Measurements from ENCODE around the gene AKR1C2. TPM values are rescaled to one million over a fixed set of nuclear protein-coding genes. Genes with fewer than 3 reads are reported as not detected.
"Not testable (repeated sequence)": the region's sequence is repeated elsewhere in the genome, so short reads cannot be mapped to it uniquely, and the experiment has no call there.

Gene AKR1C2
- total RNA-seq, 1 experiment from 2014 or later: 16.2 TPM

DNA sequence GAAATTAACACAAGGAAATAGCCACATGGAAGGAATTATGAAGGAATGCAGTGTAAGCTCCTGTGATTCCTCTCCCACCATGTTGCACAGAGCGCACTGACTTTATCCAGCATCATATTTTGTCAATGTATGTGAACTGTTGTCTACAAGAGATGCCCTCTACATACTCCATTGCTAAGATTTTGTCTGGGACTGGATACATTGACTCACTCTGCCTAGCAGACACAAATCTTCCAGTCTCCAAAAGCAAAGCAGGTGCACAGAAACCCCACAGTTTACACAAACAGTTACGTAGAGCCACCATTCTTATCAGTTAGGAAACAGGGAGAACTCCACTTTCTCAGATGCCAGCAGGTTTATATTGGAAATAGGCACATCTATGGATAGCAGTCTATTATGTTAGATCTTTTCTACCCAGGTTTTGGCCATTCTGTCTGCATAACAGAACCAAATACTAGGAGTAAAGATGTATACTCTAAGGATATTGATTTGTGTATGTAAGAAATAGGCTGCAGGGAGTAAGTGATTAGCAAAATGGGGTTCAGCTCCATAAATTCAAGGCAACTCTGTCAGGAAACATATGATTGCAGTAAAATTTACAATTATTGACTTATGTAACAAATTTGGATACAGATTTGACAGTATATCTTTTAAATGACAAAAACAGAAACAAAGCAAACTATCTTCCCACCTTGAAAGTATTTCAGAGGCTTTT lies 1.5 kb downstream of the AKR1C2 start:
- intact Hi-C loops (cut with micrococcal nuclease; ENCODE audit: unreplicated experiment): no loop called here
- POLR2A ChIA-PET (ENCODE audit: low non-redundant PET): no interaction called here

DNA sequence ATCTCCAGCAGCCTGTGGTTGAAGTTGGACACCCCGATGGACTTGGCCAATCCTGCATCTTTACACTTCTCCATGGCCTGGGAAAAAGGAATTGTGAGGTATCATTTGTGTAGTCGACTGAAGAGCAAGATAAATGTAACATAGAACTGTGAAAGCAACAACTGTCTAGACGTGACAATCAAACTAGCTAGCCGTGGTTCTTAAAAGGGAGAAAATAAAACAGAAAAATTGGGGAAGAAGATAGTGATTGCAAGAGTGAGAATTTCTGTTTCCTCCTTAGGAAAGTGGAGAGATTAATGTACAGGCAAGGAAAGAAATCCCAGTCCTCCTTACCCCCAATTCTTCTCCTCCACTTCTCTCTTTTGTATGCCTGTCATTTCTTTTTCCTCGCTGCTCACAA lies 5.0 kb downstream of the AKR1C2 start:
- CTCF ChIA-PET: no interaction called here
- H3K4me1 ChIP-seq (ENCODE audit: insufficient read depth, low read length, poor library complexity, severe bottlenecking): no peaks in the 10 kb centered on the region
- H3K4me3 ChIP-seq (ENCODE audit: low read depth, low read length, poor library complexity, severe bottlenecking): no peak overlapping the region
- H3K36me3 ChIP-seq (ENCODE audit: insufficient read depth, low read length, poor library complexity, severe bottlenecking): no peaks in the 10 kb centered on the region
- no peaks in the 10 kb centered on the region for H3K9me3 ChIP-seq (ENCODE audit: low read depth, low read length, poor library complexity, severe bottlenecking)
- no TSS peak for BruUV-seq (replicated peaks)
- POLR2A ChIA-PET (ENCODE audit: low non-redundant PET): no interaction called here
- no peak for DNase-seq (ENCODE audit: low spot score)
- intact Hi-C loops (cut with micrococcal nuclease; ENCODE audit: unreplicated experiment): no loop called here
- no peaks in the 10 kb centered on the region for H3K27me3 ChIP-seq (replicated peaks; ENCODE audit: insufficient read depth, low read depth, low read length, poor library complexity)
- no peak overlapping the region for H3K27ac ChIP-seq (ENCODE audit: low read depth, low read length, poor library complexity, severe bottlenecking)
- TF ChIP-seq EZH2 (IDR thresholded peaks at IDR 0.05; ENCODE audit: borderline replicate concordance, low read depth, low read length, poor library complexity, severe bottlenecking): no peak
- TF ChIP-seq, protein P1, sequence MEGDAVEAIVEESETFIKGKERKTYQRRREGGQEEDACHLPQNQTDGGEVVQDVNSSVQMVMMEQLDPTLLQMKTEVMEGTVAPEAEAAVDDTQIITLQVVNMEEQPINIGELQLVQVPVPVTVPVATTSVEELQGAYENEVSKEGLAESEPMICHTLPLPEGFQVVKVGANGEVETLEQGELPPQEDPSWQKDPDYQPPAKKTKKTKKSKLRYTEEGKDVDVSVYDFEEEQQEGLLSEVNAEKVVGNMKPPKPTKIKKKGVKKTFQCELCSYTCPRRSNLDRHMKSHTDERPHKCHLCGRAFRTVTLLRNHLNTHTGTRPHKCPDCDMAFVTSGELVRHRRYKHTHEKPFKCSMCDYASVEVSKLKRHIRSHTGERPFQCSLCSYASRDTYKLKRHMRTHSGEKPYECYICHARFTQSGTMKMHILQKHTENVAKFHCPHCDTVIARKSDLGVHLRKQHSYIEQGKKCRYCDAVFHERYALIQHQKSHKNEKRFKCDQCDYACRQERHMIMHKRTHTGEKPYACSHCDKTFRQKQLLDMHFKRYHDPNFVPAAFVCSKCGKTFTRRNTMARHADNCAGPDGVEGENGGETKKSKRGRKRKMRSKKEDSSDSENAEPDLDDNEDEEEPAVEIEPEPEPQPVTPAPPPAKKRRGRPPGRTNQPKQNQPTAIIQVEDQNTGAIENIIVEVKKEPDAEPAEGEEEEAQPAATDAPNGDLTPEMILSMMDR (conservative IDR thresholded peaks at IDR 0.05; ENCODE audit: low read depth, low read length): no peak

More for the DNA sequence above, 1.5 kb downstream of the AKR1C2 start:
- Histone ChIP-seq H3K36me3 (ENCODE audit: insufficient read depth, low read length, poor library complexity, severe bottlenecking) (no peaks in the 10 kb centered on the region), H3K27me3 (replicated peaks; ENCODE audit: insufficient read depth, low read depth, low read length, poor library complexity) (no peaks in the 10 kb centered on the region), H3K9me3 (ENCODE audit: low read depth, low read length, poor library complexity, severe bottlenecking) (no peaks in the 10 kb centered on the region), H3K27ac (ENCODE audit: low read depth, low read length, poor library complexity, severe bottlenecking) (no peak overlapping the region), H3K4me1 (ENCODE audit: insufficient read depth, low read length, poor library complexity, severe bottlenecking) (no peaks in the 10 kb centered on the region), H3K4me3 (ENCODE audit: low read depth, low read length, poor library complexity, severe bottlenecking) (no peak overlapping the region)
- CTCF ChIA-PET: no interaction called here
- TF ChIP-seq, protein P1 (conservative IDR thresholded peaks at IDR 0.05; ENCODE audit: low read depth, low read length): no peak
- TF ChIP-seq EZH2 (IDR thresholded peaks at IDR 0.05; ENCODE audit: borderline replicate concordance, low read depth, low read length, poor library complexity, severe bottlenecking): no peak
- no TSS peak for BruUV-seq (replicated peaks)
- DNase-seq (ENCODE audit: low spot score): no peak

DNA sequence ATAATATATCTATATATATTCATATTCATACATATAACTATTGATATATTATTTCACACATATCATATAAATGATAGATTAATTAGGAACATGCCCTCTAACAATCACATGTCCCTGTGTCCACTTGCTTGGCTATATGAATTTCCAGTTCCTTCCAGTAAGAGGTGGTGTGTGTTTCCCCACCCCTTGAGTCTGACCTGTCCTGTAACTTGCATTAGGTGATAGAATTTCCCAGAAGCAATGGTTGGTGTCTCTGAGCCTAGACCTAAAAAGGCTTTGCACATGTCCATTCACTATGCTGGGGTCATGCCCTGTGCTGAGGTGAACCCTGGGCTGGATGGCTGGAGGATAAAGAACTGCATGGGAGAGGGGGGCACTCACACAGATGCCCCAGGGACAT lies 9.4 kb downstream of the AKR1C2 start:
- CTCF ChIA-PET; BruUV-seq (replicated peaks); H3K27me3 ChIP-seq (replicated peaks; ENCODE audit: insufficient read depth, low read depth, low read length, poor library complexity): not testable (repeated sequence)

DNA sequence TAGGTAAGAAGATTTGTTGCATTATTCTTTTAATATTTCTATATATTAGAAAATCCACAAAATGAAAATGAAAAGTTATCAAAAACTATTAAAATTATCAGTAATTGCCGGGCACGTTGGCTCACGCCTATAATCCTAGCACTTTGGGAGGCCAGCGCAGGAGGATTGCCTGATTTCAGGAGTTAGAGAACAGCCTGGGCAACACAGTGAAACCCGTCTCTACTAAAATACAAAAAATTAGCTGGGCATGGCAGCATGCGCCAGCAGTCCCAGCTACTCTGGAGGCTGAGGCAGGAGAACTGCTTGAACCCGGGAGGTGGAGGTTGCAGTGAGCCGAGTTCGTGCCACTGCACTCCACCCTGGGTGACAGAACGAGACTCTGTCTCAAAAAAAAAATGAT lies 11.1 kb downstream of the AKR1C2 start:
- H3K27ac ChIP-seq (ENCODE audit: low read depth, low read length, poor library complexity, severe bottlenecking); BruUV-seq (replicated peaks); CTCF ChIA-PET; intact Hi-C loops (cut with micrococcal nuclease; ENCODE audit: unreplicated experiment); H3K36me3 ChIP-seq (ENCODE audit: insufficient read depth, low read length, poor library complexity, severe bottlenecking); H3K27me3 ChIP-seq (replicated peaks; ENCODE audit: insufficient read depth, low read depth, low read length, poor library complexity); DNase-seq (ENCODE audit: low spot score); H3K9me3 ChIP-seq (ENCODE audit: low read depth, low read length, poor library complexity, severe bottlenecking); H3K4me1 ChIP-seq (ENCODE audit: insufficient read depth, low read length, poor library complexity, severe bottlenecking); H3K4me3 ChIP-seq (ENCODE audit: low read depth, low read length, poor library complexity, severe bottlenecking); POLR2A ChIA-PET (ENCODE audit: low non-redundant PET): not testable (repeated sequence)

More for the DNA sequence above, 9.4 kb downstream of the AKR1C2 start:
- H3K4me1 ChIP-seq (ENCODE audit: insufficient read depth, low read length, poor library complexity, severe bottlenecking); POLR2A ChIA-PET (ENCODE audit: low non-redundant PET); H3K9me3 ChIP-seq (ENCODE audit: low read depth, low read length, poor library complexity, severe bottlenecking); H3K36me3 ChIP-seq (ENCODE audit: insufficient read depth, low read length, poor library complexity, severe bottlenecking); intact Hi-C loops (cut with micrococcal nuclease; ENCODE audit: unreplicated experiment); H3K4me3 ChIP-seq (ENCODE audit: low read depth, low read length, poor library complexity, severe bottlenecking); DNase-seq (ENCODE audit: low spot score); H3K27ac ChIP-seq (ENCODE audit: low read depth, low read length, poor library complexity, severe bottlenecking): not testable (repeated sequence)

DNA sequence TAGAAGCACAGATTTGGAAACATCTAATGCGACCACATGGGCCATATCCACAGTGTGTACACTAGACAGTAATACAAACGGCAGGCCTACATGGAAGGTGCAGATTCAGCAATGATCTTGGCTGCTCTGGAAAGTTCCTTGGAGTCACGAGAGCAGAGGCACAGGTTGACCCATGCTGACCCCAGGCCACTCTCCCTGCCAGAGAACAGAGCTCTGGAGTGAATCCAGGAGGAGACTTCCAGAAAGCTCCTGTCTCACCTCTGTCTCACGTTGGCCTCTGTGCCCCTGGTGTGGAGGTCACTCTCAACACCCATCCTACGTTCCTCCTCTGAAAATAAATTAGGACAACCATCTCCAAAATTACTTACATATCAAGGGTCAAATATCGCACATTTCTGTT lies 12.2 kb downstream of the AKR1C2 start:
- H3K27me3 ChIP-seq (replicated peaks; ENCODE audit: insufficient read depth, low read depth, low read length, poor library complexity); H3K4me1 ChIP-seq (ENCODE audit: insufficient read depth, low read length, poor library complexity, severe bottlenecking); H3K27ac ChIP-seq (ENCODE audit: low read depth, low read length, poor library complexity, severe bottlenecking); intact Hi-C loops (cut with micrococcal nuclease; ENCODE audit: unreplicated experiment); H3K4me3 ChIP-seq (ENCODE audit: low read depth, low read length, poor library complexity, severe bottlenecking); DNase-seq (ENCODE audit: low spot score); POLR2A ChIA-PET (ENCODE audit: low non-redundant PET); BruUV-seq (replicated peaks); CTCF ChIA-PET; H3K9me3 ChIP-seq (ENCODE audit: low read depth, low read length, poor library complexity, severe bottlenecking); H3K36me3 ChIP-seq (ENCODE audit: insufficient read depth, low read length, poor library complexity, severe bottlenecking): not testable (repeated sequence)
